Hepatocyte (in vitro differentiated cells): ENCODE data around the gene RFC5.

Experiments used
- EZH2 ChIP-seq: fragments of 200-600 bp; sonication (generic); IDR thresholded peaks from 2 replicates; pipeline ENCODE4 v1.6.1; 2016; ENCODE audit warnings: antibody characterized with exemption, mild to moderate bottlenecking, borderline replicate concordance
- EZH2phosphoT487 ChIP-seq: fragments of 200-600 bp; sonication (generic); IDR thresholded peaks from one replicate; pipeline ENCODE4 v1.6.1; 2018; ENCODE audit warnings: antibody characterized with exemption, mild to moderate bottlenecking, low read depth, moderate library complexity; ENCODE audit not compliant: unreplicated experiment, severe bottlenecking
- TF ChIP-seq, protein P1 (sequence below): fragments of 200-600 bp; sonication (generic); IDR thresholded peaks from 2 replicates; pipeline ENCODE4 v1.5.1; 2016; ENCODE audit warnings: antibody characterized with exemption, mild to moderate bottlenecking; ENCODE audit not compliant: poor library complexity

DNA sequence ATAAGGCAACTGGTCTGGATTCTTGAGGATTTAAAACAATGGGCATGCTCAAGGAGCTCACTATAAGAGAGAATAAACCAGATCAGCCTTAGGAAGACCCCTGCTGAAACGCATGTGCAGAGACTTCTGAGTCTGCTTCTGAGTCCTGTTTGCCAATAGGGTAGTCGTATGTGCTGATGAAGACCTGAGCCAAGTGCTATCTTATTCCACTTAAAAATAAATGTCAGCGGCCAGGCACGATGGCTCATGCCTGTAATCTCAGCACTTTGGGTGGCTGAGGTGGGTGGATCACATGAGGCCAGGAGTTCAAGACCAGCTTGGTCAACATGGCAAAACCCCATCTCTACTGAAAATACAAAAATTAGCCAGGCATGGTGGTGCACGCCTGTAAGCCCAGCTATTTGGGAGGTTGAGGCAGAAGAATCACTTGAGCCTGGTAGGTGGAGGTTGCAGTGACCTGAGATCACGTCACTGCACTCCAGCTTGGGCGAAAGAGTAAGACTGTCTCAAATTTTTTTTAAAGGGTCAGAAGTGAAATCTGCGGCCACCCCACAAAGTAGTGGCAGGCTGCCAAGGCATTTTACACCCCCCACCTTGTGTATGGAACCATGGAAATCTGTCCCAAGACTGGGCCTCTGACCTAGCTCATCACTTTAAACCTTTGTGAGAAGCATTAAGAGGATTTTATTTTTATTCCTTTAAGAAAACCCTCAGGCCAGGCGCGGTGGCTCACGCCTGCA, 20.3 kb downstream of the RFC5 start:
- TF ChIP-seq, protein P1, sequence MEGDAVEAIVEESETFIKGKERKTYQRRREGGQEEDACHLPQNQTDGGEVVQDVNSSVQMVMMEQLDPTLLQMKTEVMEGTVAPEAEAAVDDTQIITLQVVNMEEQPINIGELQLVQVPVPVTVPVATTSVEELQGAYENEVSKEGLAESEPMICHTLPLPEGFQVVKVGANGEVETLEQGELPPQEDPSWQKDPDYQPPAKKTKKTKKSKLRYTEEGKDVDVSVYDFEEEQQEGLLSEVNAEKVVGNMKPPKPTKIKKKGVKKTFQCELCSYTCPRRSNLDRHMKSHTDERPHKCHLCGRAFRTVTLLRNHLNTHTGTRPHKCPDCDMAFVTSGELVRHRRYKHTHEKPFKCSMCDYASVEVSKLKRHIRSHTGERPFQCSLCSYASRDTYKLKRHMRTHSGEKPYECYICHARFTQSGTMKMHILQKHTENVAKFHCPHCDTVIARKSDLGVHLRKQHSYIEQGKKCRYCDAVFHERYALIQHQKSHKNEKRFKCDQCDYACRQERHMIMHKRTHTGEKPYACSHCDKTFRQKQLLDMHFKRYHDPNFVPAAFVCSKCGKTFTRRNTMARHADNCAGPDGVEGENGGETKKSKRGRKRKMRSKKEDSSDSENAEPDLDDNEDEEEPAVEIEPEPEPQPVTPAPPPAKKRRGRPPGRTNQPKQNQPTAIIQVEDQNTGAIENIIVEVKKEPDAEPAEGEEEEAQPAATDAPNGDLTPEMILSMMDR: no peak
- no peak for TF ChIP-seq EZH2
- TF ChIP-seq EZH2phosphoT487: no peak
